Erythroblast (primary cell): ENCODE data around the gene PRLR.

ENCODE experiments used
- GATA1 ChIP-seq: IDR thresholded peaks from 2 replicates; pipeline ENCODE4 v1.6.1; 2011; ENCODE audit warnings: low read depth, mild to moderate bottlenecking, control low read depth, low read length, moderate library complexity
- POLR2A ChIP-seq: IDR thresholded peaks from 2 replicates; pipeline ENCODE4 v1.6.1; 2011; ENCODE audit warnings: mild to moderate bottlenecking, low read length

DNA sequence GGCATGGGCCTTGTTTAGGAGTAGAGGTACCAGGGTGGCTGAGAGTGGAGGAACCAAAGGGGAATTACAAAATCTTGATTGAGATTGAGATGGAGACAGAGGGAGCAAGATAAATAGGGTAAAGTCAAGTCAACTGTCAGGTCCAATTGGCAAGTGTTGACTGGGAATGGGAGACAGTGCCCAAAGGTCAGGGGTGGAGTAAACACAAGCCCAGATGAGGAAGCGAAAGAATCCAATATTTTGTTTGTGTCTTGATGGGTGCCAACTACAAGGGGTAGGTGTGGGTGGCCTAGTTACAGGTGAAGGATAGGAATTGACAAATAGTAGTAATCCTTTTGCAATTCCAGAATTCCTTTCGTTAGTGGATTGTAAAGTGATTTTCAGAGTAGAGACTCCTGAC, 107.5 kb downstream of the PRLR start:
- no peak for TF ChIP-seq POLR2A
- TF ChIP-seq GATA1, result no peak
